Thyroid gland (tissue), 4 donors: ENCODE measurements around the gene MEOX1. TPM values are rescaled to one million over a fixed set of nuclear protein-coding genes. Genes with fewer than 3 reads are reported as not detected.

Experiments used
- DNase-seq, 2 donors: peaks; one replicate each; pipeline ENCODE4 v3.0.0-alpha.2; 2019
- H3K27ac ChIP-seq, 3 donors: fragments of 200-600 bp; sonication (generic); 1 replicate in 2 of 3; 2 replicates in 1 of 3; pipeline ENCODE4 v1.5.1; 2016 to 2019; ENCODE audit warnings: mild to moderate bottlenecking in 1 of 3, moderate library complexity in 1 of 3
- H3K27me3 ChIP-seq: fragments of 200-600 bp; sonication (generic); one replicate; pipeline ENCODE4 v1.5.1; 2019
- H3K36me3 ChIP-seq, 2 donors: fragments of 200-600 bp; sonication (generic); one replicate each; pipeline ENCODE4 v1.5.1; 2016 to 2019
- H3K4me1 ChIP-seq, 2 donors: fragments of 200-600 bp; sonication (generic); one replicate each; pipeline ENCODE4 v1.5.1; 2017 to 2019
- H3K4me3 ChIP-seq, 3 donors: fragments of 200-600 bp; sonication (generic); replicated peaks in 1 of 3; 1 replicate in 2 of 3; 2 replicates in 1 of 3; pipeline ENCODE4 v1.5.1; 2016; ENCODE audit warnings: mild to moderate bottlenecking in 1 of 3
- H3K9me3 ChIP-seq: fragments of 200-600 bp; sonication (generic); one replicate; pipeline ENCODE4 v1.5.1; 2017
- CTCF ChIP-seq, 6 experiments: fragments of 200-600 bp in 3 of 6; fragments of 450-650 bp in 3 of 6; sonication (generic) in 3 of 6; IDR thresholded peaks; one replicate each; pipeline ENCODE4 v1.5.1; 2016 to 2019; ENCODE audit warnings: antibody characterized with exemption in 6 of 6, mild to moderate bottlenecking in 2 of 6, inconsistent platforms in 1 of 6, moderate library complexity in 1 of 6
- POLR2A ChIP-seq, 2 donors: fragments of 450-650 bp; IDR thresholded peaks; one replicate each; pipeline ENCODE4 v1.6.1; 2017; ENCODE audit warnings: antibody characterized with exemption in 2 of 2, mild to moderate bottlenecking in 2 of 2, moderate library complexity in 1 of 2
- WGBS, 2 donors: methylation state at CpG; one replicate each; pipeline ENCODE4 v1.1.5; 2017; 5-methylcytosine and 5-hydroxymethylcytosine counted together
- intact Hi-C: fragments of 100-400 bp; cut with DNase I; formaldehyde crosslinking; loops from one replicate; pipeline ENCODE4 v1.15.1; 2023
- small RNA-seq: library from RNA; depleted of rRNA; stranded (forward); fragments of <200 nt; gene quantifications from one replicate; pipeline ENCODE3, GENCODE V24; 2016
- total RNA-seq, 4 donors: library from RNA; depleted of rRNA; stranded (reverse); fragments of >200 nt; gene quantifications; one replicate each; pipeline ENCODE4 v1.2.3, GENCODE V29; 2016

MEOX1 gene
- total RNA-seq, 4 donors from 2014 or later, result 1.1 to 1.9 (median 1.4) TPM; not detected in 1

GRCh38 chr17:43591779-43592562 lies 69.8 kb downstream of the MEOX1 start:
- Histone ChIP-seq H3K4me3 (no peak overlapping the region), H3K9me3 (no peaks in the 10 kb centered on the region), H3K4me1 (peaks cover 0 to 7% of the 10 kb centered on the region in 2 donors), H3K27ac (peak overlapping the region; percentile 36 to 73 (median 55)), H3K27me3 (no peaks in the 10 kb centered on the region), H3K36me3 (no peaks in the 10 kb centered on the region)
- 65 to 71% methylated on average over 26 to 28 of the region's 28 CpGs for WGBS, 2 donors
- peak; percentile 18 to 27 for DNase-seq
- intact Hi-C loops, result no loop called here
- TF ChIP-seq CTCF (IDR thresholded peaks at IDR 0.05) (no peak), POLR2A (IDR thresholded peaks at IDR 0.05) (no peak)

GRCh38 chr17:43591001-43591400 lies 70.7 kb downstream of the MEOX1 start:
- 97 to 99% methylated on average over 3 of the region's 3 CpGs for WGBS, 2 donors
- intact Hi-C loops, result no loop called here

More at GRCh38 chr17:43591001-43591400, 70.7 kb downstream of the MEOX1 start:
- Histone ChIP-seq H3K4me1 (peaks cover 0 to 7% of the 10 kb centered on the region in 2 donors), H3K27me3 (no peaks in the 10 kb centered on the region), H3K9me3 (no peaks in the 10 kb centered on the region), H3K27ac (peak overlapping the region; percentile 36 to 73 (median 55)), H3K4me3 (no peak overlapping the region), H3K36me3 (no peaks in the 10 kb centered on the region)
- DNase-seq, result no peak
- TF ChIP-seq POLR2A (IDR thresholded peaks at IDR 0.05) (no peak), CTCF (IDR thresholded peaks at IDR 0.05) (no peak)

Small RNAs within 50 kb of the gene (small RNA-seq; reads per million reads assigned to genes)
- gene RF00017, result not detected

Other genes starting within 250 kb of the MEOX1 start
- gene DHX8, start 177.9 kb downstream of the MEOX1 start, total RNA-seq, result 100 to 1,000 TPM in 2 of 4 donors, 10 to 100 TPM in 2; 31.4 to 864 (median 78.8) TPM
- 1 to 10 TPM; 1.1 to 9.0 (median 5.3) TPM for gene ETV4, start 115.6 kb downstream of the MEOX1 start, total RNA-seq
- gene SOST, start 96.9 kb upstream of the MEOX1 start, total RNA-seq, result not detected
- gene DUSP3, start 117.1 kb upstream of the MEOX1 start, total RNA-seq, result 10 to 100 TPM; 67.7 to 98.5 (median 72.0) TPM
- gene CFAP97D1, start 118.5 kb upstream of the MEOX1 start, total RNA-seq, result under 1 TPM in 1 of 4 donors, not detected in 3; 0.13 TPM
- 10 to 100 TPM in 3 of 4 donors, 1 to 10 TPM in 1; 7.1 to 20.5 (median 15.4) TPM for gene MPP3, start 171.2 kb upstream of the MEOX1 start, total RNA-seq
- gene CD300LG, start 185.3 kb upstream of the MEOX1 start, total RNA-seq, result 10 to 100 TPM in 1 of 4 donors, 1 to 10 TPM in 3; 1.5 to 22.5 (median 2.2) TPM
- gene MPP2, start 245.6 kb upstream of the MEOX1 start, total RNA-seq, result 10 to 100 TPM in 1 of 4 donors, 1 to 10 TPM in 3; 6.5 to 30.8 (median 9.0) TPM